NCI-H526 (cell line): Measurements from ENCODE around the gene ELMO2.
A peak's percentile ranks its signal among the peaks of the same experiment; 100 is the strongest.

Experiments used
- DNase-seq, 2 experiments: peaks; one replicate each; lab custom pipeline; 2025; lab: John Stamatoyannopoulos, UW

The ELMO2 gene

DNA sequence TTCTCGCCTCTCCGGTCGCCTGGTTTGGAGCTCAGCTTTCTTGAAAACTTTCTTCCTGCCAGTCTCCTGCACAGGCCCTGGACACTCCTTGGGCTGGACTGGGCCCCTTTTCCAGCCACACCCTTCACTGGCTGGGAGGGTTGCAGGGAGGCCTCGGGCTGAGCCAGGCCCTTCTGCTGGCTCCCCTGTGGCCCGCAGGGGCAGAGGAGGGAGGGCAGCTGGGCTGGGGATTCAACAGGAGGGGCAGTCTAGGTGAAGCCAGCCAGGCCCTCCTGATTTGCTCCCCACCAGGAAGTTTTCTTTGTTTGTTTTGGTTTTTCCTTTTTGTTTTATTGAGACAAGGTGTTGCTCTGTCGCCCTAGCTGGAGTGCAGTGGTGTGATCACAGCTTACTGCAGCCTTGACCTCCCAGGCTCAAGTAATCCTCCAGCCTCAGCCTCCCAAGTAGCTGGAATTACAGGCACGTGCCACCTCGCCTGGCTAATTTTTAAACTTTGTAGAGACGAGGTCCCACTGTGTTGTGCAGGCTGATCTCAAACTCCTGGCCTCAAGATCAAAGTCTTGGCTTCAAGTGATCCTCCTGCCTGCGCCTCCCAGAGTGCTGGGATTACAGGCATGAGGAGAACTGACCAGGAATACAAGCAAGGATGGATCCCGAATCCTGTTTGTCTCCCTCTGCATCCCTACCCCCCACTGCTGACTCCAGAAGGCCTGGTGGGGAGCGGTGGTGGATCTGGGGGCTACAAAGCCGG is 74.6 kb downstream of the ELMO2 start:
- DNase-seq, result no peak

DNA sequence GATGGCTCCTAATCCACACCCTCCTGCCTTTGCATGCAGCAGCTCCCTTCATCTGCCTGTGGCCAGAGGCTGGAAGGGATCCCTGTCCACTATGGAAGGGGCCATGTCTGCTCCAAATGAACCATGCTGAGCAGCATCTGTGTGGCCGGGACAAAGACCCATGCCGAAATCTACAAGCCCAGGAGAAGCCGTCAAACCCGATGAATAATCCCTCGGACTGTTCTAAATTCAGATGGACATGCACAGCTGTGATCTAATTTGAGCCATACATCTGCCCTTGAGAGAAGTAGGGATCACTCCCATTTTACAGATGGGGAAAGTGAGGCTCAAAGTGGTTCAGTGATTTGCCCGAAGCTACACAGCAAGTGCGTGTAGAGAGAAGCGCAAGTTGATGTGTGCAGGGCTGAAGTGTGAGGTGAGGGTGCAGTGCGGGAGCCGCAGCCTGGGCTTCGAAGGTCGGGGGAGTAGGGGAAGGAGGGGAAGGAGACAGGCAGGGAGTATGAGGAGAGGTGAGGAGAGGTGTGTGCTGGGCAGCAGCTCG is 75.5 kb downstream of the ELMO2 start:
- DNase-seq, result no peak

DNA sequence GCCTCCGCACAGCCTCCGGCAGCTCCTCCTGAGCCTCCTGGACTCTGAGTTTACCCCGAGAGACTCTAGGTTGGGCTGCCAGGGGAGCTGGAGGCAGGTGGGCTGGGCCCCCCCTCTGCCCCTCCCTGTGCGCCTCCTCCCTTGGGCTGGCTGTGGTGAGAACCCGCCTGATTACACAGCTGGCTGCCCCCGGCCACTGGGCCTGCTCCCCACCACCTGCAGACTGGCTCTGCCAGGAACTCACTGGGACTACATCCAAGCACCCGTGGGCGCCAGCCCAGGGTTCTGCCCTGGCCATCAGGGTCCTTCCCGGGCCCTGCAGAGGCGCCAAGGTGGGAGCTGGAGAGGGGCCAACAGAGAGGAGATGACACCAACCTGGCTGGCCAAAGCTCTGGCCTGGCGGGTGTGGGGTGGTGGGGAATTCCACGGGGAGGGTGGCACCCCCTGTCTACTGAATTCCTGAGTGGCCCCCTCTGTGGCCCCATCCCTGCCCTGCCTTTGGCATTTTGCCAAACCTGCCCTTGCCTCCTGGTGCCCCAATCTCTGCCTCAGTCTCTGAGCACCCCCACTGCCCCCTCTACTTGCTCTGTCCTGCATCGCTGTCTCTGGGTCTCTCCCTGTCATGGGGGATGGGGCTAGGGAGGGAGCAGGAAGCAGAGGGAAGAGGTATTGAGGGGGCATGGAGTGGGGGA is 76.2 kb downstream of the ELMO2 start:
- DNase-seq, result peak; percentile 63 to 86

DNA sequence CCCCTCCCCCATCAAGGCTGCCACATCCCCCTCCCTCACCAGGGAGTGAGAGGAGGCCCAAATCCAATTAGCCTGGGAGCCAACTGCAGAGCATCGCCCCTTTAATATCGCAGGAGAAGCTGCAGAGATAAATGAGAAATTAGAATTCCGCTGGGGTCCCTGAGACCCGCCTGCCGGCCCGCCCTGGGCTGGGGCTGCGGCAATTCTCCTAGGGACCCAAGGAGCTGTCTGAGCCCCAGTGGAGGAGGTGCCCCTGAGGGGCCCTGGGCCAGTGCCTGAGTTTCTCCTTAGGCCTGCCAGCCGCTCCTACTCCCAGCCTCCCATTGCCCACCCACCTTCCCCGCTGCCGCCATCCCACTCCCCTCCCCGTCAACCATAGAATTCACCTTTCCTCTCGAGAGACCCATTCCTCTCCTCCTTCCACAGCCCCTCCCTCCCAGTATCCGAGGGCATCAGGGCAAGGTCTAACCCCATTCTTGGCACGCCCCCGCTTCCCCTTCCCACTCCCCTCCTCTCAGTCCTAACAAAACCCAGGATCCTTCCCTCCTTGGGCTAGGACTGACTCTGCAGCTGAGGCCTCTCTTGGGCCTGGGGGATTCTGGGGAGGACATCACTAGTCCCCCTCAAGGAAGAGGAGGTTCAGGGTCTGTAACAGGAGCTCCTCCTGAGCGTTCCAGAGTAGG is 78.1 kb downstream of the ELMO2 start:
- peak in 1 of 2 experiments; percentile 58 for DNase-seq

DNA sequence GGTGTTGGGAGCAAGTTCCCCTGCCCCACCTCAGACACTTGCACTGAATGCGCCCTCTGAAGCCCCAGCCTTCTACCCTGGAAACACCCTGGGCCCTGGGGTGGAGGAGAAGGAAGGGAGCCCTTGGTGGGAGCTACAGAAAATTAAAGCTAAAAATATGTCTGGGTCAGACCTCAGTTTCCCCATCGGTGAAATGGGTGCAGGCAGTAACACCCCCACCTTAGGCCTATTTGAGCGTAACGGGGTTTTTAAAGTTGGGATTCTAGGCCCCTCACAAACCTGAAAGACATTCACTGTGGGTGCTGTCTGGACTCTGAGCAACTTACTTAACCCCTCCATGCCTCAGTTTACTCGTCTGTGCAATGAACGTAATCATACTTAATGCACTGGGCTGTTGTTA is 78.9 kb downstream of the ELMO2 start:
- DNase-seq, result no peak

DNA sequence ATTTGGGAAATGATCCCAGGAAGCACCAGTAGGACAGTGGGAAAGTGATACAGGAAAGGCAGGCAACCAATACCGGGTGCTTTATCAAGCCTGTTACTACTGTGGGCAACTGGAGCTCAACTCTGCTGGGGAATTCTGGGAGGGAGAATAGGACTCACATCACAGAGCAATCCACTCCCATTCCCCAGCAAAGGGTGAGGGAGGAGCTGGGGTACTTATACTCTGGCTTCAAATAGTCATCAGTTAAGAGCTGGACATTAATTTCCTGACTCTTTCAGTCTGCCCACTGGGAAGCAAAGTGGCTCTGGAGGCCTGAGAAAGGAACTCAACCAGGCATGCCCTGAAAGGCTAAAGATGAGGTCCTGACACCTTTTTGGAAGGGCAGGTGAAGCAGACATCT is 80.6 kb downstream of the ELMO2 start:
- no peak for DNase-seq

DNA sequence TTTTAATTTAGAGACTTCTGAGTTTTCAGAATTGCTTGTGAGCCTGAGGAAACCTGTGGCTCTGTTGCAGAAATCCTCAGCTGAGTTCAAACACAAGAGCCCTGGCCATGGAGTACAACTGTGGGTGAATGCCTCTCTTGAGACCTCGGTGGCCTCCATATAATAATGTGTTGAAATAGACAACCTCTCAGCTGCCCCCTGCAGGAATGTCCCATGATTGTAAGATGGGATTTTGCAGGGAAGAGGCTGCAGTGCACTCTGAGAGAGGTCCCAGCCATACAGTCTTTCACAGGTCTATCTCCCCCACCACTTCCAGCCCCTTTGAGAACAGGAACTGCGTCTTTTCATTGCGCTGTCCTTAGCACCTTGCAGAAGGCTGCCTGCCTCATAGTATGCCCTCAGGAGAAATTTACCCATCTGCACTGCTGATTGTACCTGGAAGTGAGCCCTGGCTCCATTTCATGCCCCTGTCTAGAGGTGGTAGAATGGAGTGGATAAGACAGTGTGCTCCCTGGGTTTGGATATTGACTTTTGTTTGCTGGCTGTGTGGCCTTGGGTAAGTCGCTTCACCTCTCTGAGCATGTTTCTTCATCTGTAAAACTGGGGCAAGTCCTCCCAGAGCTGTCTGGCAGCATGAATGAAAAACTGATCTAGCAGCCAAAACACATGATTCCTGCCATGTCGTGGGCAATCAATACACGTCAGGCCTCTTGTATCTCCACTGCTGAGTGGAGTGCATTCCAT is 81.3 kb downstream of the ELMO2 start:
- DNase-seq, result peak; percentile 63 to 86

DNA sequence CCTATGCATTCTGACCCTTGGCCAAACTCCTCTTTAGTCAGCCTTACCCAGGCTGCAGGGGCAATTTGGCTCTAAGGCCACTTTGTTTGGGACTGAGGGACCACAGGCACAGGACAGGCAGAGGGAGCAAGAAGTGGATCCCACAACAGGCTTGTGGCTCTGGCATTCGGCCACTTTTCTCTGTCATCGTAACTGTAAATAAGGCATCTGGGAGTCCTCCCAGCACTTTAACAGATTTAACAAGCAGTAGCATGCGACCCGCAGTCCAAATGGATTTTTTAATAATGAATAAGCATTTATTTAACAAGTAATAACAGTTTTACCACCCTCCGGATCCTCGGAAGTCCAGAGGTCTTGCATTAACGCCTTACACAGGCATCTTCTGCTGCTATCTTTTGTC is 82.0 kb downstream of the ELMO2 start:
- no peak for DNase-seq

DNA sequence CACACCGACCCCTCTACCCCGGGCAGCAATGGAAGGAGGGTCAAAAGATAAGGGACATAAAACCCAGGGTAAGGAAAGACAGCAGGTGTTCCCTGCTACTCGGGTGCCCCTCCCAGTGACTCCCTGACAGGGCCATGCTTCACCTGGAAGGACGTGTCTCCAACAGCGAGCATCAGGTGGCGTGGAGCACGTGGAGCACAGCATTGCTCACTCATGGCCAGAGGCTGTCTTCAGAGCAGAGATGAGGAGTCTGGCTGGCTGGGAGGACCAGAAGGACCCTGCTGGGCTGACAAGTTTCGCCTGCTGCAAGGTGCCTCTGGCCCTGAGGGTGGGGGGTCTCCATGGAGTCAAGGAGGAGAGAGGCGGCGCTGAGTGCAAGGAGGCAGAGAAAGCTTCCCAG is 82.9 kb downstream of the ELMO2 start:
- DNase-seq, result no peak

DNA sequence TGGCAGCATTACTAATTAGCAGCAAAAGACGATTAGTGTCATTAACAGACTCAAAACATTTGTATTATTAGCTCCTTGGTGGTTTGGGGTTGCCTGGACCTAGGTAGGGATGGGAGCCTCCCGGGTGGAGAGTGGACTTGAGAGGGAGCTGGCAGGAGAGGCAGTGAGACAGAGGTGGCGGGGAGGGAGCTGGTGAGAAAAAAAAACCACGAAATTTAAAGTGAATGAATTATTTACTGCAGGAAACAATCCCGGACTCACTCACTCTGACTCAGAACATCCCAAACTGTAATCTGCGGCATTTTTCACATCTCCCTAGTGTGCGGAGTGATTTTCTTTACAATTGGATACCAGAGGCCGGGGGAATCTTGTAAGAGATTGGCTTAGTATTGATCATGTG is 83.8 kb downstream of the ELMO2 start:
- no peak for DNase-seq

DNA sequence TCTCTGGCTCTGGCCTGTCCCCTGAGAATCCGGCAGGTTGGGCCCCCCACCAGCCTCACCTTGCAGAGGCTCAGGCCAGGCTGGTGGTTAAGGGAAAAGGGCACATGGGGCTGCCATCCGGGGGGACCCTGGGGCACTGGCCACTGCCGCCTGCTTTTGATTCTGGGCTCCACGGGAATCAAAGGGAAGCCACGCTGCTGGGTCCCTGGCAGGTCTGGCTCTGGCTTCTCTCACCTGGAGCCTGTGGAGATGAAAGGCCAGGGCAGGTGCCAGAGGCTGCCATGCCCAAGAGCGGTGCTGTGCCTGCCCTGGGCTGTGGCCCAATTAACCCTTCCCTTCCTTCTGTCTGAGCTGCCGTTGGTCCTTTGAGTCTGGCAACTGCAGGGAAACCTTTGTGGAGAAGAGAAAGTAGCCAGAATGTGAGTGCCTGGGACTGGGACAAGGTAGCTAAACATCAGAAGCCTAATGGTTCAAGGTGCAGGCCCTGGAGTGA is 88.7 kb downstream of the ELMO2 start:
- DNase-seq, result no peak

DNA sequence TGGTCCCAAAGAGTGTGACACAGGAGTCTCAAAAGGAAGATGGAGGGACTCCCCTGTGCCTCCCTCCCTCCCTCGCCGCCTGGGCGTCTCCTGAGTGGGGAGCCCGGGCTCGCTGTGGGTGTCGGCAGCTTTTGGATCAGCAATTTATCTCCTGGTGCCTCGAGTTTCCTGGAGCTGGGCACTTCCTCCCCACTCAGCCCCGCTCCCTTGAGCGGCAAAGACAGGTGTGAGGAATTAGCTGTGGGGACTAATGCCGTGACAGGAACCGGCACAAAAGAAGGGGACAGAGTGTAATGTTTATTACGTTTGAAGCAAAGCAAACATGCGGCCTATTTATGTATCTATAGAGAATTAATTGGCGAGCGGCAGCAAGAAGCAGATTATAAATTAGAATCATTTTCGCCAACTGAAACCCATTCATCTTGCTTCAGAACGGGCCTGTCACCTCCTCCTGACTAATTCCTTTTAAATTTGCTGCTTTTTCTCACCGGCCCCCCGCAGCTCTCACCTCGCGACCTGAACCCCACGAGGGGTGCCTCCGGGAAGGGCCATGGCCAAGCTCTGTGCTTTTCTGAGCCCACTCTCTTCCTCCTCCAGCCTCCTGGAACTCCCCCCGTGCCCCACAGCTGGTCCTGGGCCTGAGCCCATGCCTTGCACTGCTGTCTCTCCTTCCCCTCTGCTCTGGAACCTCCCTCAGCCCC is 89.3 kb downstream of the ELMO2 start:
- no peak for DNase-seq
